Tibial nerve (tissue), 4 donors: ENCODE measurements around the gene RNASE1. TPM values are rescaled to one million over a fixed set of nuclear protein-coding genes. Genes with fewer than 3 reads are reported as not detected.

Experiments
- DNase-seq, 2 donors: peaks; one replicate each; pipeline ENCODE4 v3.0.0-alpha.2; 2019; ENCODE audit warnings: low spot score in 2 of 2
- H3K27ac ChIP-seq, 4 donors: fragments of 200-600 bp; sonication (generic) in 3 of 4; one replicate each; pipeline ENCODE4 v1.5.1; 2017 to 2019; ENCODE audit warnings: mild to moderate bottlenecking in 1 of 4
- H3K27me3 ChIP-seq, 2 donors: fragments of 200-600 bp; sonication (generic) in 1 of 2; one replicate each; pipeline versions ENCODE4 v1.5.1 to v1.6.0; 2017 to 2019
- H3K36me3 ChIP-seq, 3 donors: fragments of 200-600 bp; sonication (generic); one replicate each; pipeline ENCODE4 v1.5.1; 2018 to 2019
- H3K4me1 ChIP-seq, 4 donors: fragments of 200-600 bp; sonication (generic) in 3 of 4; one replicate each; pipeline ENCODE4 v1.5.1; 2017 to 2019
- H3K4me3 ChIP-seq, 4 donors: fragments of 200-600 bp; sonication (generic) in 3 of 4; one replicate each; pipeline ENCODE4 v1.5.1; 2017 to 2019; ENCODE audit warnings: mild to moderate bottlenecking in 1 of 4, moderate library complexity in 1 of 4
- H3K9me3 ChIP-seq, 4 donors: fragments of 200-600 bp; sonication (generic) in 3 of 4; one replicate each; pipeline ENCODE4 v1.5.1; 2017 to 2019
- CTCF ChIP-seq, 5 experiments: fragments of 200-600 bp in 3 of 5; fragments of 450-650 bp in 2 of 5; sonication (generic) in 3 of 5; IDR thresholded peaks; one replicate each; pipeline ENCODE4 v1.5.1; 2016 to 2019; ENCODE audit warnings: antibody characterized with exemption in 5 of 5, mild to moderate bottlenecking in 3 of 5, moderate library complexity in 2 of 5
- EP300 ChIP-seq, 2 donors: sonication (generic); formaldehyde crosslinking; IDR thresholded peaks; one replicate each; pipeline ENCODE4 v1.6.1; 2017; ENCODE audit warnings: antibody characterized with exemption in 2 of 2, mild to moderate bottlenecking in 1 of 2
- POLR2A ChIP-seq, 2 donors: fragments of 450-650 bp; IDR thresholded peaks; one replicate each; pipeline ENCODE4 v1.6.1; 2017; ENCODE audit warnings: antibody characterized with exemption in 2 of 2, mild to moderate bottlenecking in 2 of 2, moderate library complexity in 2 of 2
- whole genome bisulfite sequencing, 2 donors: methylation state at CpG; one replicate each; pipeline ENCODE4 v1.1.5; 2018; 5-methylcytosine and 5-hydroxymethylcytosine counted together
- total RNA-seq, 4 donors: library from RNA; depleted of rRNA; stranded (reverse); fragments of >200 nt; gene quantifications; one replicate each; pipeline ENCODE4 v1.1.0, GENCODE V29; 2016

The RNASE1 gene
- total RNA-seq, 4 donors from 2014 or later, result 245 to 430 (median 379) TPM

- TF ChIP-seq CTCF (IDR thresholded peaks at IDR 0.05), result no peak
- no peak for TF ChIP-seq POLR2A (IDR thresholded peaks at IDR 0.05)
- TF ChIP-seq EP300 (IDR thresholded peaks at IDR 0.05), result no peak
- H3K27me3 ChIP-seq, result no peaks in the 10 kb centered on the region
- no peaks in the 10 kb centered on the region for H3K36me3 ChIP-seq
- 92% methylated on average over 6 of the region's 6 CpGs for WGBS, 2 donors
- no peak overlapping the region for H3K27ac ChIP-seq
- H3K4me3 ChIP-seq, result no peak overlapping the region
- DNase-seq, result no peak
- no peaks in the 10 kb centered on the region for H3K9me3 ChIP-seq
- H3K4me1 ChIP-seq, result peaks cover 0 to 27% (median 0%) of the 10 kb centered on the region in 4 donors
These were observed 2.8 kb upstream of the RNASE1 start for GRCh38 chr14:20805485-20805884.

- H3K4me1 ChIP-seq, result peaks cover 0 to 38% (median 4%) of the 10 kb centered on the region in 4 donors
- 37 to 40% methylated on average over 7 of the region's 7 CpGs for WGBS, 2 donors
- H3K9me3 ChIP-seq, result no peaks in the 10 kb centered on the region
- TF ChIP-seq EP300 (IDR thresholded peaks at IDR 0.05) (no peak), CTCF (IDR thresholded peaks at IDR 0.05) (no peak), POLR2A (IDR thresholded peaks at IDR 0.05) (no peak)
- peak overlapping the region in 1 of 4 donors; percentile 45 for H3K4me3 ChIP-seq
- peak overlapping the region in 2 of 4 donors; percentile 9 to 75 for H3K27ac ChIP-seq
- no peaks in the 10 kb centered on the region for H3K27me3 ChIP-seq
- DNase-seq, result no peak
- no peaks in the 10 kb centered on the region for H3K36me3 ChIP-seq
These were observed 579 bp upstream of the RNASE1 start for GRCh38 chr14:20803223-20803622.

GRCh38 chr14:20801726-20802125 is 918 bp downstream of the RNASE1 start:
- H3K27ac ChIP-seq, result peak overlapping the region in 3 of 4 donors; percentile 9 to 75 (median 72)
- WGBS, 2 donors, result 27 to 60% methylated on average over 8 to 9 of the region's 9 CpGs
- H3K4me1 ChIP-seq, result peaks cover 0 to 32% (median 4%) of the 10 kb centered on the region in 4 donors
- H3K27me3 ChIP-seq, result no peaks in the 10 kb centered on the region
- no peaks in the 10 kb centered on the region for H3K36me3 ChIP-seq
- H3K4me3 ChIP-seq, result peak overlapping the region; percentile 15 to 45 (median 24)
- DNase-seq, result no peak
- H3K9me3 ChIP-seq, result no peaks in the 10 kb centered on the region
- TF ChIP-seq POLR2A (IDR thresholded peaks at IDR 0.05) (no peak), EP300 (IDR thresholded peaks at IDR 0.05) (no peak)

- H3K36me3 ChIP-seq, result no peaks in the 10 kb centered on the region
- 15 to 20% methylated on average over 9 of the region's 9 CpGs for WGBS, 2 donors
- H3K9me3 ChIP-seq, result no peaks in the 10 kb centered on the region
- TF ChIP-seq CTCF (IDR thresholded peaks at IDR 0.05) (no peak), EP300 (IDR thresholded peaks at IDR 0.05) (peak in 1 of 2 donors; percentile 69)
- peaks cover 0 to 32% (median 4%) of the 10 kb centered on the region in 4 donors for H3K4me1 ChIP-seq
- peak in 1 of 2 donors; percentile 31 for DNase-seq
- H3K27me3 ChIP-seq, result no peaks in the 10 kb centered on the region
- H3K27ac ChIP-seq, result peak overlapping the region; percentile 1 to 75 (median 56)
- peak overlapping the region in 1 of 4 donors; percentile 45 for H3K4me3 ChIP-seq
These were observed 2.6 kb downstream of the RNASE1 start for GRCh38 chr14:20799892-20800544.

- DNase-seq, result no peak
- Histone ChIP-seq H3K9me3 (no peaks in the 10 kb centered on the region), H3K4me3 (peak overlapping the region in 1 of 4 donors; percentile 45), H3K27me3 (no peaks in the 10 kb centered on the region), H3K36me3 (no peaks in the 10 kb centered on the region), H3K4me1 (peaks cover 0 to 32% (median 4%) of the 10 kb centered on the region in 4 donors), H3K27ac (peak overlapping the region; percentile 1 to 75 (median 56))
- TF ChIP-seq CTCF (IDR thresholded peaks at IDR 0.05) (no peak), EP300 (IDR thresholded peaks at IDR 0.05) (no peak), POLR2A (IDR thresholded peaks at IDR 0.05) (no peak)
- whole genome bisulfite sequencing, 2 donors, result 12 to 14% methylated on average over 4 of the region's 4 CpGs
These were observed 3.2 kb downstream of the RNASE1 start for GRCh38 chr14:20799456-20799891.
